Measurements from ENCODE around the gene TMCO4. TPM values are rescaled to one million over a fixed set of nuclear protein-coding genes. Genes with fewer than 3 reads are reported as not detected.

Gene TMCO4
- total RNA-seq, 1 donor from 2014 or later: 32.6 TPM

DNA sequence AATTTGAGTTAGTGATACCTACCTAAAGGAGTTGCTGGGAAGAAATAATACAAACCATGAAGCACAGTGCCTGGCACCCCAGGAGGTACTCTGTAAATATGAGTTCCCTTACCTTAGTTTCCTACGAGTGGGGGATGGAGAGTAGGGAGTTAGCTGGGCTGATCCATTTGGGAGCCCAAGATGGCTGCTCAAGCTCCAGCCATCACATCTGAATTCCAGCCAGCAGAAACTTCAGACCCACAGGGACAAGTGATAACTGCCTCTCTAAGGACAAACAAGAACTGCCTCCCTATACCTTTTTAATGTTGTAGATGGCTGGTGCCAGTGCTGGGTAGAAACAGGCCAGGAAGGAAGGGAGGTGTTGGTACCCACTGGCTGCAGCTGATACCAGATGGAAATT is 112.3 kb downstream of the TMCO4 start:
- DNase-seq (ENCODE audit: low read depth): no peak

DNA sequence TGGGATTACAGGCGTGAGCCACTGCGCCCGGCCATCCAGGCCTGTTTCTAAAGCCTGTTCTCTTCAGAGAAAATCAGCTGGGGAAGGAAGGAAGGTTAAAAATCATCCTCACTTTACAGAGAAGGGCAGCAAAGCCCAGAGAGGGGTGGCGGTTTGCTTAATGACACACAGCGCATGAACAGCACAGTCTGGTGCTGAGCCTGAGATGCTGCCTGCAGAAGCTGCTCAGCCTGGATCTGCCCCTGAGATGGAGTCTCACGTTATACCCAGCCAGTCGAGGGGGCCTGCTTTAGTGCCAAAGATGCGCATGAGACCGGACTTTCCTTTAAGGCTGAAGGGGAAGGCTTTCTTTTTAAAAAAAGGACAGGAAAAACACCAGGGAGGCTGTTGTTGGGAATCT is 113.7 kb downstream of the TMCO4 start:
- no peak for DNase-seq (ENCODE audit: low read depth)

DNA sequence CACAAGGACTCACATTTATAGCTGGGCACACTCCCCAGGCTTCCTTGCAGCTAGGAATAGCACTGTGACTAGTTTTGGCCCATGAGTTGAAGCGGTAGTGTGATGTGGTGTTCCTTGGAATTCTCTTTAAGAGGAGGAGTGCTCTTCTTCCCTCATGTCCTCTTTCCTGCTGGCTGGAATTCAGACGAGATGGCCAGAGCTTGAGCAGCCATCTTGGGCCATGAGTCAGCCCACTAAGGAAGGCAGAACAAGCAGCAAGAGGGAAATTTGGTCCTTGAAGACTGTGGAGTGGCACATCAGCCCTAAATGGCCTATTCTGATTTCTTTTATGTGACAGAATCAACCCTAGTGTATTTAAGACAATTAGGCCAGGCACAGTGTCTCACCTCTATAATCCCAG is 115.0 kb downstream of the TMCO4 start:
- DNase-seq (ENCODE audit: low read depth): no peak

DNA sequence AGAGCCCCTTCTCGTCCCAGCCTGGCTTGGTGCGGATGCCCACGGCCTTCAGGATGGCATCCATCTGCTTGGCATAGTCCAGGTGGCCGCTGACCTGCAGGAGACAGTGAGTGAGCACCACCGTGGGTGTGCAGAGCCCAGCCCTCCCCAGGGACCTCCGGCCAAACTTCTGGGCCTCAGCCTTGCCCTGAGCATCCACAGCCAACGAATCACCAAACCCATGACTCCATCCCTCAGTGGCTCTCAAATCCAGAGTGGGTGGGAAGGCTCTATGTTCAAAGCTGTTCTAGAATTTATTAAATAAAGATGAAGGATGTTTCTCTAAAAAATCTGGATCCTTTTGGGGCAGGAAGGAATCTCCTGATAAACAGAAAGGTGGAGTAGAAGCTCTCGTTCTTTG is 116.4 kb downstream of the TMCO4 start:
- no peak for DNase-seq (ENCODE audit: low read depth)

DNA sequence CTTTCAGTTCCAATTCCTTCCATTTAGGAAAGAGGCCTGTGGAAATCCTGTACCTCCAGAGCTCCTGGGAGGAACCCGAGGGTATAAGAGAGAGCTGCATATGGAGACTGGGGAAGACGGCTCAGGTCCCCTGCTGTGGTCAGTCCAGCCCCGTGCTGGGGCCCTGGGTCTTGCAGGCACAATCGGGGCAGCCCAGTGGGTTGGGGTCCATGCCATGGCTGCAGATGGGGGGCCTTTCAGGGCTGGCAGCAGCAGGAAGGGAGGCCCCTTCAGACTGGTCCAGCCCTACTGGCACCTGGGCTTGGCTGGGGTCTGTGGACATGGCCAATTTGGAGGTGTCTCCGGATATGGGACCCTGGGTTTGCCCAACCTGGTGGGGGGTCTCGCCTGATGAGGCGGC is 116.8 kb downstream of the TMCO4 start:
- DNase-seq (ENCODE audit: low read depth): no peak

DNA sequence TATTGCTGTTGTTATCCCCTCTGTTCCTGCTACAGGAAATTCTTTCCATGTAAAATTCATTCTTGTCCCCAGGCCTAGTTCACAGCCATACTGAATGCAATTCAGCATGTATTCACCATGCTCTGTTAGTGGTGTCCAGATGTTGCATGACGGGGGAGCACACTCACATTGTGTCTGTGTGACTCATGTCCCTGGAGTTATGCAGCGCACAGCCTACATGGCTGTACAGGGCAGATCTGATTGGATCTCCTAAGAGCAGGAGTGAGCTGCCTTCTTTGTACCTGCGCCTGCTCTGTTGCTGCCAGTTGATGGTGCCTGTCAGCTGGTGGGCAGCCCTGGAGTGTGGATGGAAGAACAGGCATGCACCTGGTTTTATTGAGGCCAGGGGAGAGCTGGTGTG is 117.5 kb downstream of the TMCO4 start:
- DNase-seq (ENCODE audit: low read depth): peak; percentile 21

DNA sequence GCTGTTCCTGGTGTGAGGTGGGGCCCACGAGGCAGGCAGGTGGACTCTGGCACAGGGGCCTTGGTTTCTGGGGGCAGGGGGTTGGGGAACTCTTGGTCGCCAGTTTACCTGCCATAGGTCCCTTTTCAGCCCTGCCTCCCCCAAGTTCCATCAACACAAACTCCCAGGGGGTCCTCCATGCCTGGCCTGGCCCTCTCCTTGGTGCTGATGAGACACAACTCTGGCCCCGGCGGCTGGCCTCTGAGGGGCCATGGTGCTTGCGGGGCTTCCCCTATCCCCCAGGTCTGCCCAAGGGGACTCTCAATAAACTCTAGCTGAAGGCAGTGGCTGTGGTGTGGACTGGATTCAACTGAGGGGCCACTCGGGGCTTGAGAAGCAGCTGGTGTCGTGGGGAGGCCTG is 119.1 kb downstream of the TMCO4 start:
- no peak for DNase-seq (ENCODE audit: low read depth)

DNA sequence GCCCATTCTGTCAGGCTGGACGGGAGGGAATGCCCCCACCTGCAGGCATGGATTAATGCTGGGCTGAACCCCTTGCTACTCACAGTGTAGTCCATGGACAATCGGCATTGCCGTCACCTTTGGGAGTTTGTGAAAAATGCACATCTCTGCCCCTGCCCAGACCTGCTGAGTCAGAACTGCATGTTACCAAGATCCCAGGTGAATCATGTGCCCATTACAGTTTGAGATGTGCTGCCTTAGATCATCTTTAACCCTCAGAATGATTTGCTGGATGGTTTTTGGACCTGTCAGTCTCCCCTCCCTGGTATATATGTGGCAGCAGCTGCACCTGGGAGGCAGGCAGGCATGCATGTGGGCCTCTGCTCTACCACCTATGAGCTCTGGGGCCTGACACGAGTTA is 120.0 kb downstream of the TMCO4 start:
- DNase-seq (ENCODE audit: low read depth): no peak

DNA sequence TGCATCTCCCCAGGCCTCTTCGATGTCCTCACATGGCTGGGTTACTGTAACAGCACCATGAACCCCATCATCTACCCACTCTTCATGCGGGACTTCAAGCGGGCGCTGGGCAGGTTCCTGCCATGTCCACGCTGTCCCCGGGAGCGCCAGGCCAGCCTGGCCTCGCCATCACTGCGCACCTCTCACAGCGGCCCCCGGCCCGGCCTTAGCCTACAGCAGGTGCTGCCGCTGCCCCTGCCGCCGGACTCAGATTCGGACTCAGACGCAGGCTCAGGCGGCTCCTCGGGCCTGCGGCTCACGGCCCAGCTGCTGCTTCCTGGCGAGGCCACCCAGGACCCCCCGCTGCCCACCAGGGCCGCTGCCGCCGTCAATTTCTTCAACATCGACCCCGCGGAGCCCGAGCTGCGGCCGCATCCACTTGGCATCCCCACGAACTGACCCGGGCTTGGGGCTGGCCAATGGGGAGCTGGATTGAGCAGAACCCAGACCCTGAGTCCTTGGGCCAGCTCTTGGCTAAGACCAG is 120.7 kb downstream of the TMCO4 start:
- DNase-seq (ENCODE audit: low read depth): no peak

DNA sequence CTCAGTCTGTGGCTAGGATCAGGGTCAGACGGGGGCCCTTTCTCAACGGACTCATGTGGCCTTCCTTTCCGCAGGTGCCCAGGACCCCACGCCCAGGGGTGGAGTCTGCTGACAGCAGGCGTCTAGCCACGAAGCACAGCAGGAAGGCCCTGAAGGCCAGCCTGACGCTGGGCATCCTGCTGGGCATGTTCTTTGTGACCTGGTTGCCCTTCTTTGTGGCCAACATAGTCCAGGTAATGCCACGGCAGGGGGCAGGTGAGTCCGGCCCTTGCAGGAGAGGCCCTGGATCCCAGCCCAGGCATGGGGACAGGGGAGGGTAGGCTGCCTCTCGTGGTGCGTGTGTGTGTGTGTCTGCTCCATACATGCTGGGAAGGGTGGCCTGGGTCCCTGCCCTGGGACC is 121.2 kb downstream of the TMCO4 start:
- DNase-seq (ENCODE audit: low read depth): no peak

DNA sequence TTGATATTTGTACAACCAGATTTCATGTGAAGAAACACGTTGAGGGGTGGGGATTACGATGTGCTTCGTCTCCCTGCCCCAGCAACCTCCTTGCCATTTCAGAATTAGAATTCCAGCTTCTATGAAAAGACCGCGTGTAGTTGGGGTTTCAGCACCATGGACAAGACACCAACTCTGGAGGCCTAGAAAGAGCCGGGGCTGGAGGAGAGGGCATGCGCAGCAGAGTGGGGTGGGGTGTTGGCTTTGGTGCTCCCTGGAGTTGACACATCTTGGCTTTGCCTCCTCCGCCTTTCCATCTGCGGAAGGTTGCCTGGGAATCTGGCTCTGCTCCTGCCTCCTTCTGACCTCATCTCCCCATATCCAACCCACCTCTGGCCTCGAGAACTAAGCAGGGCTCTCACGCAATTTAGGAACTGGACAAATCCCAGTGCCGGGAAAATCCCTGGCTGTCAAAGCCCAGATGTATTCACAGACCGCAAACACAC is 123.2 kb downstream of the TMCO4 start:
- peak; percentile 36 for DNase-seq (ENCODE audit: low read depth)

DNA sequence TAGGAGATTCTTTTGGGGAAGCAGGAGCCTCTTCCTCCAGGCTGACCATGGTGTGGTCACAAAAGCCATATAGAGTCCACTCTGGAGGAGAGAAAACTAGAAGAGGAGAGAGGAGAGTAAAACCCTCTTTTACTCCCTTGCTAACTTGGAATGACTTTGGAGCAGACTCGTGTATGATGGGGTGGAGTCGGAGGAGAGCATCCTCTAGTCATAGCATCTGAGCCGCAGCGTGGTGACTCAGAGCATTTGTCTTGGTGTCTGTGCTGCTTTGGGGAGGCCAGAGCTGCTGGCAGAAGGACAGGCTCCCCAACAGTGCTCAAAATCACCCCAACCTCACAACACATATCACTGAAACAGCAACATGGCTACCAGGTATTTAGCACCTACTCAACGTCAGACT is 123.9 kb downstream of the TMCO4 start:
- DNase-seq (ENCODE audit: low read depth): no peak

DNA sequence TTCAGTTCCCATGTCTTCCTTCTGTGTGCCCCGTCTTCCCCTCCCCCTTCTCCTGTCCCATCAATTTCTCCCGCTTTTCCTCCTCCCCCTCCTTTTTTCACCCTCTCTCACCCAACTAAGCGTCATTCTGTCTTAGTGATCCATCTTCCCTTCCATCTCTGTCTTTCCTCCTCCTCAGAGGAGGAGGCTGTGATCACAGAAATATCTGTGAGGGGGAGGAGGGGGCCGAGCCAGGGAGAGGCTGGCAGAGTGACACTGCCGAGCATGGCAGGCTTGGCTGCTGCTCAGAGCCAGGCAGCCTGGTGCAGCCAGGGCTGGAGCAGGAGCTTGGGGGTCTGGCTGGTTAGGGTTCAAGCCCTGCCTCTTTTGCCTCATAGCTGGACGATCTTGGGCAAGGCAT is 127.5 kb downstream of the TMCO4 start:
- no peak for DNase-seq (ENCODE audit: low read depth)

DNA sequence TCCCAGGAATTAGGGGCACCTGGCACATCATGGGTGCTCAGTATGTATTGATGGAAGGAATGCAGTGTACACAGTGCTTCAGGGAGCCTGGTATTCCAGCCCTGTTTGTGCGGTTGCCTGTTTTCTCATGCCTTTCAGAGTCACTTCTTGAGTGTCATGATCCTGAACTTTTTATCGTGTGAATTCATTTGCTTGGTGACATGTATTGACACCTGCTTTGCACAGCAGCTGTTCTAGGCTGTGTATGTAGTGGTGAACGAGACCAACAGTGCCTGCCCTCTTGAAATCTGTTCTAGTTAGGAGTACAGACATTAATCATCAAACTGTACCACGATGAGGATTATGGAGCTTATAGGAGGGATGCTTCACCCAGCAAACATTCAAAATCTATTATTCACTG is 128.9 kb downstream of the TMCO4 start:
- no peak for DNase-seq (ENCODE audit: low read depth)

DNA sequence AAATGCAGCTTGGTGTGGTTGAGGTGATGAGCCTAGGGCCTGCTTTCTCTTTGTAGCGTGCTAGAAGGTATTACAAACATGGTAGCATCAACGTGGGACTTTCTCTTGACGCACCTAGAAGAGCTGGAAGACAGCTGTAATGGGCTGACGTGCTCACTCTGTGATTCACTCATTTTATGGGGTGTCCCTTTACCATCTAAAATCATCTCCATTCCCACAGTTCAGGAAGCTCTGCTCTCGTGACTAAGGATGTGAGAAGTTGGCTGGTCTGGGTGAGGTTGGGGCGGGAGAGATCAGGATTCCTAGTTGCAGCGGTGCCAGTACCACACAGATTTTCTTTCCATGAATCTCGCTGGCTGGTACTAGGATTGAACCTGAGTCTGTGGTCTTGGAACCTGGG is 130.8 kb downstream of the TMCO4 start:
- no peak for DNase-seq (ENCODE audit: low read depth)

DNA sequence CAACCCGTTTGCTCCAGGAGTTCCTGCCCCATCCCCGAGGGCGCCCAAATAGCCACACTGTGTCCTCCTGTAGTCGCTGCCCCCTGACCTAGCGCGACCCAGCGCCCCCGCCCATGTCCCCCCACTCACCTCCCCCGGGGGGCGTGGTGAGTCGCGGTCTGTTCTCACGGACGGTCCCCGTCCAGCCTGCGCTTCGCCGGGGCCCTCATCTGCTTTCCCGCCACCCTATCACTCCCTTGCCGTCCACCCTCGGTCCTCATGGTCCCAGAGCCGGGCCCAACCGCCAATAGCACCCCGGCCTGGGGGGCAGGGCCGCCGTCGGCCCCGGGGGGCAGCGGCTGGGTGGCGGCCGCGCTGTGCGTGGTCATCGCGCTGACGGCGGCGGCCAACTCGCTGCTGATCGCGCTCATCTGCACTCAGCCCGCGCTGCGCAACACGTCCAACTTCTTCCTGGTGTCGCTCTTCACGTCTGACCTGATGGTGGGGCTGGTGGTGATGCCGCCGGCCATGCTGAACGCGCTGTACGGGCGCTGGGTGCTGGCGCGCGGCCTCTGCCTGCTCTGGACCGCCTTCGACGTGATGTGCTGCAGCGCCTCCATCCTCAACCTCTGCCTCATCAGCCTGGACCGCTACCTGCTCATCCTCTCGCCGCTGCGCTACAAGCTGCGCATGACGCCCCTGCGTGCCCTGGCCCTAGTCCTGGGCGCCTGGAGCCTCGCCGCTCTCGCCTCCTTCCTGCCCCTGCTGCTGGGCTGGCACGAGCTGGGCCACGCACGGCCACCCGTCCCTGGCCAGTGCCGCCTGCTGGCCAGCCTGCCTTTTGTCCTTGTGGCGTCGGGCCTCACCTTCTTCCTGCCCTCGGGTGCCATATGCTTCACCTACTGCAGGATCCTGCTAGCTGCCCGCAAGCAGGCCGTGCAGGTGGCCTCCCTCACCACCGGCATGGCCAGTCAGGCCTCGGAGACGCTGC is 133.9 kb downstream of the TMCO4 start:
- DNase-seq (ENCODE audit: low read depth): no peak

DNA sequence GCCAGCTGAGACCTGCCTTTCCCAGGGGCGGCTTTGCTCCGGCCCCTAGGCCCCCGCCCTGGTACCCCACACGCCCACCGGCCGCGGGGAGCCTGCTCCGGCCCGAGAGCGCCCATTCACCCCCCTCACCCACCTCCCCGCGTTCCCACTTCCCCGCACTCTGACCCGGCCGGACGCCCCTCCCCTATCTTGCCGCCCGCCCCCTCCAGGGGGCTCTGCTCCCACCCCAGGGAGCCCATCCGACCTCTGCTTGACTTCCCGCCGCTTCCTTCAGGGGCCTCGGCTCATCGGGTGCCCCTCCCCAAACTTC is 134.6 kb downstream of the TMCO4 start:
- DNase-seq (ENCODE audit: low read depth): no peak

DNA sequence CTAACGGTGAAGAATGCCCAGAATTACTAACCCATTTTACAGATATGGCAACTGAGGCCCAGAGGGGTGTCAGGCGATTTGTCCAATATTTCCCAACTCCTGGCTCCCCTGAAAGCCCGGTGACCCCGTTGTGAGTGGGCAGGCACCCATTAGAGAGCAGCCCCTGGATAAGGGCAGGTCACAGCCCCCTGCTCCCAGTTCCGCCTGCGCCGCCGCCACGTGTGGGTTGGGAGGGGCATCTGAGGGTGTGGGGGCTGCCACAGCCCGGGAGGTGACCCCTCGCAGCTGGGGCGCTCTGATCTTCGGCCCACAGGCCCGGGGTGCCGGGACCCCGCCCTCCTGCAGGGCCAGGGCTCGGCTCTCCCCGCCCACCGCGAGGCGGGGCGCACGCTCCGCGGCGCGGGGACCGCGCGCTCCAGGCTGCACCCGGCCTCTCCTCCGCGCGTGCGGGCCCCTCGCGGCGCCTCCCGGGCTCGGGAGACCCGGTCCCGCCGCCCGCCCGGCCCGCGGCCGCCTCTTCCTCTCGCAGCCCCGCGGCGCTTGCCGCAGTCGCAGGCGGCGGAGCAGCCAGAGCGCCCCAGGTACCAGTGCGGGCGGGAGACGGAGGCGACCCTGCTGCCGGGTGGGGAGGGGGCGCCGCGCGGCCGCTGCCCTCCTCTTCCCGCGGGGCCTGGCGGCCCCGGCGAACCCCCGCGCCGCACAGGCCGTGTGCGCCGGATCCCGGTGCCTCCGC is 135.1 kb downstream of the TMCO4 start, which contains the start of gene HTR6:
Gene HTR6, plus strand, starts transcription at position 423 of the 733 bp plus-strand sequence. CDS start 879 bp downstream, outside the sequence.
- DNase-seq (ENCODE audit: low read depth): no peak

DNA sequence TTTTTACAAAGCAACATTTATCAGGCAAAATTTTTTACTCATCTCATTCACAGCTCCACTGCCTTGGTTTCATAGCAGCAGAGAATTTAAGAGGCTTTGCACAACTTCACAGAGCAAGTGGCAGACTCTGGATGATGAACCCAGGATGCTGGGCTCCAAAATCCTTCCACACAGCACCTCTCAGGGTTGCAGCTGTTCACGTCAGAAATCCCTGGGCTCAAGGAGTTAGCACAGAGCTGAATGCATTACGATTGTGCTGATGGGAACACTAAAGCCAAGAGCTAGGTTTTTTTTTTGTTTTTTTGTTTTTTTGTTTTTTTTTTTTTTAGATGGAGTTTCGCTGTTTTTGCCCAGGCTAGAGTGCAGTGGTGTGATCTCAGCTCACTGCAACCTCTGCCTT is 137.4 kb downstream of the TMCO4 start:
- no peak for DNase-seq (ENCODE audit: low read depth)

DNA sequence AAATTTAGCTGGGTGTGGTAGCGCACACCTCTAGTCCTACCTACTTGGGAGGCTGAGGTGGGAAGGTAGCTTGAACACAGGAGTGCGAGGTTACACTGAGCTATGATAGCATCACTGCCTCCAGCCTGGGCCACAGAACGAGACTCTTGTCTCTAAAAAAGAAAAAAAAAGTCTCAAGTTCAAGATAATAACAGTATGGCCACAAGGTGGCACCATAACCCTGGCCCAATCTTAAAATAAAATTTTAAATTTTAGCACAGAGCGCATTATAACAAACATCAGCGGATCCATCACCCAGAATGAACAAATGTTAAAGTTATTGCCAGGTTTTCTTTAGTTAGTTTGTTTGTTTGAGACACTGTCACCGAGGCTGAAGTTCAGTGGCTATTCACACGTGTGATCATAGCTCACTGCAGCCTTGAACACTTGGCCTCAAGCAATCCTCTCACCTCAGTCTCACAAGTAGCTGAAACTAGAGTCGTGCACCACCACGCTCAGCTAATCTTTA is 137.9 kb downstream of the TMCO4 start:
- DNase-seq (ENCODE audit: low read depth): peak; percentile 38

DNA sequence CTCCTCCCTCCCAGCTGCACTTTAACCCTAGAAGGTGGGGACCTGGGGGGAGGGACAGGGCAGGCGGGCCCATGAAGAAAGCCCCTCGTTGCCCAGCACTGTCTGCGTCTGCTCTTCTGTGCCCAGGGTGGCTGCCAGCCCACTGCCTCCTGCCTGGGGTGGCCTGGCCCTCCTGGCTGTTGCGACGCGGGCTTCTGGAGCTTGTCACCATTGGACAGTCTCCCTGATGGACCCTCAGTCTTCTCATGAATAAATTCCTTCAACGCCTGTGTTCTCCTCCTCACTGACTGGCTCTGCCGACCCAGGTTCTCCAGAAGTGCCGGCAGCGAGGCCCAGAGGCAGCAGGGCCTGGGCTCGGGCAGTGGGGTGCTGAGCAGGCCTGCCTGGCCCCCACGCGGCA is 141.5 kb downstream of the TMCO4 start:
- no peak for DNase-seq (ENCODE audit: low read depth)

DNA sequence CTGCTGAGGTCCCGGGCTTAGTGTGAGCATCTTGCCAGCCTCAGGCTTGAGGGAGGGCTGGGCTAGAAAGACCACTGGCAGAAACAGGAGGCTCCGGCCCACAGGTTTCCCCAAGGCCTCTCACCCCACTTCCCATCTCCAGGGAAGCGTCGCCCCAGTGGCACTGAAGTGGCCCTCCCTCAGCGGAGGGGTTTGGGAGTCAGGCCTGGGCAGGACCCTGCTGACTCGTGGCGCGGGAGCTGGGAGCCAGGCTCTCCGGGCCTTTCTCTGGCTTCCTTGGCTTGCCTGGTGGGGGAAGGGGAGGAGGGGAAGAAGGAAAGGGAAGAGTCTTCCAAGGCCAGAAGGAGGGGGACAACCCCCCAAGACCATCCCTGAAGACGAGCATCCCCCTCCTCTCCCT is 142.2 kb downstream of the TMCO4 start:
- no peak for DNase-seq (ENCODE audit: low read depth)

Data from renal cortical epithelial cell (primary cell).